Body of pancreas (tissue), 4 donors: Measurements from ENCODE around the gene SEMA4D. TPM values are rescaled to one million over a fixed set of nuclear protein-coding genes. Genes with fewer than 3 reads are reported as not detected.

Experiments
- ATAC-seq: fragments of 150-250 bp; one replicate; pipeline ENCODE4 v1.9.1; 2016
- DNase-seq, 4 donors: peaks; one replicate each; pipeline ENCODE4 v3.0.0-alpha.2; 2019
- H3K27ac ChIP-seq, 4 donors: fragments of 200-600 bp; sonication (generic); 1 replicate in 3 of 4; 2 replicates in 1 of 4; pipeline versions ENCODE4 v1.5.1 to v1.6.1; 2016 to 2019; ENCODE audit warnings: mild to moderate bottlenecking in 1 of 4, mixed read lengths in 1 of 4, moderate library complexity in 1 of 4
- H3K27me3 ChIP-seq, 2 donors: fragments of 200-600 bp; sonication (generic); one replicate each; pipeline ENCODE4 v1.6.0; 2016; ENCODE audit warnings: mild to moderate bottlenecking in 1 of 2
- H3K36me3 ChIP-seq, 2 donors: fragments of 200-600 bp; sonication (generic); replicated peaks in 1 of 2; 2 replicates each; pipeline ENCODE4 v1.5.1; 2016; ENCODE audit warnings: low read depth in 2 of 2; ENCODE audit not compliant: insufficient read depth in 1 of 2
- H3K4me1 ChIP-seq: fragments of 200-600 bp; sonication (generic); one replicate; pipeline ENCODE4 v1.6.0; 2016
- H3K4me3 ChIP-seq, 2 donors: fragments of 200-600 bp; sonication (generic); 1 replicate in 1 of 2; 2 replicates in 1 of 2; pipeline ENCODE4 v1.5.1; 2016 to 2019
- H3K9me3 ChIP-seq, 3 donors: fragments of 200-600 bp; sonication (generic); 1 replicate in 2 of 3; 2 replicates in 1 of 3; pipeline ENCODE4 v1.5.1; 2016
- CTCF ChIP-seq, 7 experiments: fragments of 450-650 bp in 4 of 7; fragments of 200-600 bp in 3 of 7; sonication (generic) in 3 of 7; IDR thresholded peaks; one replicate each; pipeline ENCODE4 v1.5.1; 2016 to 2019; ENCODE audit warnings: antibody characterized with exemption in 7 of 7
- POLR2A ChIP-seq, 3 donors: fragments of 450-650 bp; IDR thresholded peaks; one replicate each; pipeline ENCODE4 v1.6.1; 2016; ENCODE audit warnings: antibody characterized with exemption in 3 of 3, mild to moderate bottlenecking in 2 of 3
- whole genome bisulfite sequencing, 2 donors: methylation state at CpG; one replicate each; pipeline ENCODE4 v1.1.5; 2017; 5-methylcytosine and 5-hydroxymethylcytosine counted together
- intact Hi-C: fragments of 100-400 bp; cut with DNase I; formaldehyde crosslinking; loops from one replicate; pipeline ENCODE4 v1.15.1; 2023
- total RNA-seq, 2 donors: library from RNA; depleted of rRNA; stranded (reverse); fragments of >200 nt; gene quantifications; one replicate each; pipeline ENCODE4 v1.1.0, GENCODE V29; 2016

The SEMA4D gene
- total RNA-seq, 2 donors from 2014 or later, result 15.6 to 18.1 TPM

- WGBS, 2 donors, result 75 to 92% methylated on average over 12 of the region's 12 CpGs
- TF ChIP-seq POLR2A (IDR thresholded peaks at IDR 0.05) (no peak), CTCF (IDR thresholded peaks at IDR 0.05) (no peak)
- ATAC-seq (no peak), DNase-seq (peak in 1 of 4 donors; percentile 30)
- peaks cover 0 to 4% of the 10 kb centered on the region in 2 donors for H3K36me3 ChIP-seq
- H3K27ac ChIP-seq, result peak overlapping the region in 1 of 4 donors; percentile 54
- no peaks in the 10 kb centered on the region for H3K27me3 ChIP-seq
- intact Hi-C loops, result no loop called here
- no peak overlapping the region for H3K4me3 ChIP-seq
- H3K4me1 ChIP-seq, result no peaks in the 10 kb centered on the region
- no peaks in the 10 kb centered on the region for H3K9me3 ChIP-seq
Observed at GRCh38 chr9:89400403-89401116, 97.4 kb downstream of the SEMA4D start.

- DNase-seq (no peak), ATAC-seq (no peak)
- TF ChIP-seq POLR2A (IDR thresholded peaks at IDR 0.05) (no peak), CTCF (IDR thresholded peaks at IDR 0.05) (no peak)
- intact Hi-C loops, result loop anchor here (10.0 kb wide), 1 partner anchor 54 kb away; no protein-coding TSS in a partner anchor
- Histone ChIP-seq H3K27me3 (no peaks in the 10 kb centered on the region), H3K27ac (no peak overlapping the region), H3K4me3 (no peak overlapping the region), H3K4me1 (no peaks in the 10 kb centered on the region), H3K36me3 (peaks cover 0 to 4% of the 10 kb centered on the region in 2 donors), H3K9me3 (no peaks in the 10 kb centered on the region)
- WGBS, 2 donors, result 85 to 88% methylated on average over 5 of the region's 5 CpGs
Observed at GRCh38 chr9:89398621-89399020, 99.3 kb downstream of the SEMA4D start.

- intact Hi-C loops, result loop anchor here (10.0 kb wide), 1 partner anchor 53 kb away; no protein-coding TSS in a partner anchor
- no peak for DNase-seq
- no peak for ATAC-seq
- Histone ChIP-seq H3K4me3 (no peak overlapping the region), H3K36me3 (peaks cover 0 to 4% of the 10 kb centered on the region in 2 donors), H3K27ac (no peak overlapping the region), H3K4me1 (no peaks in the 10 kb centered on the region), H3K27me3 (no peaks in the 10 kb centered on the region), H3K9me3 (no peaks in the 10 kb centered on the region)
- 97 to 98% methylated on average over 5 of the region's 5 CpGs for WGBS, 2 donors
- no peak for TF ChIP-seq CTCF (IDR thresholded peaks at IDR 0.05)
- TF ChIP-seq POLR2A (IDR thresholded peaks at IDR 0.05), result no peak
Observed at GRCh38 chr9:89397471-89397870, 100.4 kb downstream of the SEMA4D start.

- intact Hi-C loops, result loop anchor here (10.0 kb wide), 1 partner anchor 51 kb away; no protein-coding TSS in a partner anchor
- ATAC-seq (no peak), DNase-seq (no peak)
- Histone ChIP-seq H3K9me3 (no peaks in the 10 kb centered on the region), H3K4me3 (no peak overlapping the region), H3K27me3 (no peaks in the 10 kb centered on the region), H3K27ac (no peak overlapping the region), H3K36me3 (no peaks in the 10 kb centered on the region), H3K4me1 (peaks cover 8% of the 10 kb centered on the region)
- WGBS, 2 donors, result 87 to 92% methylated on average over 8 to 11 of the region's 11 CpGs
- TF ChIP-seq CTCF (IDR thresholded peaks at IDR 0.05) (no peak), POLR2A (IDR thresholded peaks at IDR 0.05) (no peak)
Observed at GRCh38 chr9:89395931-89396710, 101.8 kb downstream of the SEMA4D start.
